HG02973 (cell line): ENCODE results near the gene EBF3.

ENCODE experiments used
- ATAC-seq: cut with Tn5 transposase; IDR thresholded peaks from one replicate; pipeline ENCODE4 v1.9.1; 2021; ENCODE audit warnings: moderate library complexity; ENCODE audit not compliant: unreplicated experiment

EBF3 gene

DNA sequence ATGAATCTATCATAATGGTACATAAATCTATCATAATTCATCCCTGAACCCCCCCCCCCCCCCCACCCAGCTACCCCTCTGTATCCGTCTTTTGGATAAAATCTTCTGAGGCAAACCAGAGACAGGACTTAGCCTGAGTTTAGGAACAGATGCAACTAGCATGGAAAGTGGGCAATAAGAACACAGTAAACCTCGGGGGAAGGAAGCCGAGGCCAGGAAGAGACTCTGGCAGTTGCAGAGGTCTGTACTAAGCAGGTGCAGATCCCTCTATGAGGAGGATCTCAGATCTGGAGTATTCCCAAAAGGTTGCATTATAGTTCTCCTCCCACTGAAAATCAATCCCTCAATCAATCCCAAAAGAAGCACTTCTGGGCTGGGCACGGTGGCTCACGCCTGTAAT, 87.2 kb downstream of the EBF3 start:
- ATAC-seq, result no peak

GRCh38 chr10:129875993-129876726, 87.9 kb downstream of the EBF3 start:
- no peak for ATAC-seq

GRCh38 chr10:129873351-129873750, 90.7 kb downstream of the EBF3 start:
- ATAC-seq, result no peak

- ATAC-seq, result no peak
These were observed 92.1 kb downstream of the EBF3 start for GRCh38 chr10:129871966-129872365.

DNA sequence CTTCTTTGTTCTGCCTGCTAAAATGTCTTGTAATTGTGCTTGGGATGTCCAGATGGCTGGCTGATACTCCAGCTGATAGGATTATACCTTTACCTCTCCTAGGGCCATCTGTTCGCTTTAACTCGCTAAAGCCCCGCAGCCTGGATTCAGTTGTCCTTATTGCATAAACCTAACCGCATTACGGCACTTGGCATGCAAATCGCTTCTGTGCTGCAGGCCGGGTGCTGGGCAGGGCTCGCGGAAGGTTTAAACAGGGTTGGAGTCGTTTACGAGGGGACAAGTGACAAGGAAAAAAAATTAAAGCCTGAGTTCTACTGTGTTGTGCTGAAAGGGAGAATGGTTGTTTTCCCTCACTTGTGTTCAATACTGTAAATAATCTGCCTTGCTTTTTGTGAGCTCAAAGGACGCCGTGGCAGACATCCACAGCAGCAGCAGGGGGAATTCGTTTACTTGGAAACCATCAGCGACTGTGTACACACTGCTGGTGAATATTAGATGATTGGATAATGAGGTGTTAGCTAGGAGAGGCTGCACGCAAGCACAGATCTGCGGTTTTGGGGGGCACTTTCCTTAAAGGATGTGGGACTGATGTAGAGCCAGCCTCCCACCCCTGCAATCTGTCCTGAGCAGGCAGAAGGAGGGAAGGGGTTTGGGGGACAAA, 93.0 kb downstream of the EBF3 start:
- no peak for ATAC-seq

- ATAC-seq, result no peak
These were observed 93.7 kb downstream of the EBF3 start for GRCh38 chr10:129870474-129870757.

DNA sequence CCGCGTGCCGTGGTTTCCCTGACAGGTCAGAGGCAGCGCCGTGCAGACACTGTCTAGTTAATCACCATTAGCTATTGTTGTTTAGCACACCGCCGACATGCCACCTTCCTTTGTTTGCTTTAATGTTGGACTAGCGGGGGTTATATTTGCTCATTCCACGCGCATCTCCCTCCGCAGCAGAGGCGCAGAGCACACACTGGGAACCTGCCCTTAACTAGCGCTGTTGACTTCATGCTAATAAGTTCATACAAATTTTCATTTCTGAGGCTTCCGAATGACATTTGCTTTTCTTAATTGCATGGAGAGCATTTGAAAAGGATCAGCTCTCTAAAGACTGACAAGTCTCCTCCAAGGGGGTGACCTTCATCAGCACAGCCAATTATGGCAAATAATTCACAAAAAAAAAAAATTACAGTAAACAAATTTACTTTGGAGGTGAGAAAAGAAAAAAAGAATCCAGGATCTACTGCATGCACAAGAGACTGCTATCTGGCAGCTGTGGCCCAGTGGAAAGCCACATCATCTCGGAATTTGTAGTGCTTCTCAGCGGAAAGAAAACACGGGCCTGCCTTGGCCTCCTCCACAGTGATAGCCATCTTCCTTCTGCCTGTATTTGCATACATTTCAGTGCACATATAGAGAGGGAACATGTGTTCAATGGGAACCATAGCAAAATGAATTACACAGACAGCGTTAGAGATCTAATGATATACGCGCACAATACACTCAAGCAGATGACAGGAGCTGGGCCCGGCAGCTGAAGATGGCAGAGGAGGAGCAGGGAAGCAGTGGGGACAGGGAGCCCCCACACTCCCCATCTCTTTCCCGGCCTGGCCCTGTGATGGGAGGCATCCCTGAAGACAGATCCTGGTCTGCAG, 94.2 kb downstream of the EBF3 start:
- ATAC-seq, result no peak

DNA sequence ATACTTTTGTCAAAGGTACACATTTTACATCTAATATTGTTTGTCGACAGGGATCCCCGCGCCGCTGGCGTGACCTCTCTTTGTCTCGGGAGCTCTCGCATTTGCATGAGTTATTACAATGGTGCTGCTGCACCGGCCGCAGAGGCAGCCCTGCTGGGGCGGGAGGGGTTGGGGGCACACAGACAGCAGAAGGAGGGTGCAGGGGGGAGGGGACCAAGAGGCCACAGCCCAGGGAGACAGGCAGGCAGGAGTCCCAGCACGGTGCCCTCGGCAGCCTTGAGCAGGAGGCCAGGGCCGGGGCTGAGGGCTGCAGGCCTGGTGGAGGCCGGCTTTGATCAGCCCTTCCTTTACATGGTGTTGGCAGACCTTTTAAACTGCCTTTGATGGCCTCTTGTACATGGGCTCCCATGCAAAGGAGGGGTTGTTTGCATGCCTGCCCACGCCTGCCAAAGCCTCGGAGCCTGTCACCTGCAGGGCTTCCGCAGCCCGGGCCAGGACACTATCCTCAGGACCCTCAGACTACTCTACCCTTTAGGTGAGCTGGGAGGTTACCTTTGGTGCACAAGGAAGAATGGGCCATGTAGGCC, 95.5 kb downstream of the EBF3 start:
- ATAC-seq, result no peak

DNA sequence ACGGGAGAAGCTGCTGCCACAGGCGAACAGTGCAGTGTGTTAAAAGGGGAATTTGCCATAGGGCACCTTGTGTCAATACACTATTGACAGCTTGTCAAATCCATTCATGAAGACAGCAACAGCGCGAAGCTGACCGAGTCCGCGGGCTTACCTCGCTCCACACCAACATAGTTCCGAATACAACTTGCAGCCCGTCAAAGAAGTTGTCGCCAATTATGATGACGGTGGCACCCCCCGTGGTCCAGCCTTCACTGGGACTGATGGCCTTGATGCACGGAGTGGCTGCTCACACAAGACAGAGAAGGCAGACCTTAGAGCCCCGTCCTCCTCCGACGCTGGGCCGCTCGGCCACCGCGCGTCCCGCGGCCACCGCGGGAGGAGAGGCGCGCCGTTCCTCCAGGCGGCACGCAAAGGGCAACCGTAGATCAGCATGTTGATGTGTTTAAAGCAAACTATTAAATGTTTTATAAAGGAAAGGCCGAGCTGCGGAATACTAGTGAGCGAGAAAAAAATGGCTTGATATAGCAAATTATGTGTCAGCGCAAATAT, 96.4 kb downstream of the EBF3 start:
- no peak for ATAC-seq

DNA sequence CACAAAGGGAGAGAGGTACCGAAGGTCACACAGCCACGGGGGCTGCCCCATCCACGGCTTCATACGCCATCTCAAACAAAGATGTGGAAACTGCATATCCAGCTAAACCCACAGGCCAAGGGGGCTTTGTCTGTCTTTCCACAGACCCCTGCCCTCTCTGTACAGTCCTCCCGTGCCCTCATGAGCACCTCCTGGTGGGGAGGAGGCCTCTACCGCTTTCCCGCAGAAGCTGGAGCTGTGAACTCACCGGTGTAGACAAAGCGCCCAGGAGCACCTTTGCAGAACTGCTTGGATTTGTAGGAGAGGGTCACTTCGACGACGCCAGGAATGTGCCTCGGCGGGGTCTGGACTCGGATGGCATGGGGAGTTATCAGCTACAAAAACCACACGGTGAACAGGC, 97.2 kb downstream of the EBF3 start:
- ATAC-seq, result no peak

DNA sequence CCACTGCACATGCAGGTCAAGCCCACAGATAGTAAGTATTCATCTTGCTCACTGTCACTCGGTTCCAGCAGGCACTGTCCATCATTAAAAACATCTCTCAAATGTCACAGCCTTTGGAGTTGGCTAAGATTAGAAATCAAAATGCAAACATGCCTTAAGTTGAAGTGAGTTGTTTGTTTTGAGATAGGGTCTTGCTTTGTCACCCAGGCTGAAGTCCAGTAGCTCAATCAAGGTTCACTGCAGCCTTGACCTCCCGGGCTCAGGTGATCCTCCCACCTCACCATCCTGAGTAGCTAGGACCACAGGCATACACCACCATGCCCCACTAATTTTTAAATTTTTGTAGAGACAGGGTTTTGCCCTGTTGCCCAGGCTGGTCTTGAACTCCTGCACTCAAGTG, 98.1 kb downstream of the EBF3 start:
- ATAC-seq, result no peak

GRCh38 chr10:129865413-129865812, 98.7 kb downstream of the EBF3 start:
- no peak for ATAC-seq

DNA sequence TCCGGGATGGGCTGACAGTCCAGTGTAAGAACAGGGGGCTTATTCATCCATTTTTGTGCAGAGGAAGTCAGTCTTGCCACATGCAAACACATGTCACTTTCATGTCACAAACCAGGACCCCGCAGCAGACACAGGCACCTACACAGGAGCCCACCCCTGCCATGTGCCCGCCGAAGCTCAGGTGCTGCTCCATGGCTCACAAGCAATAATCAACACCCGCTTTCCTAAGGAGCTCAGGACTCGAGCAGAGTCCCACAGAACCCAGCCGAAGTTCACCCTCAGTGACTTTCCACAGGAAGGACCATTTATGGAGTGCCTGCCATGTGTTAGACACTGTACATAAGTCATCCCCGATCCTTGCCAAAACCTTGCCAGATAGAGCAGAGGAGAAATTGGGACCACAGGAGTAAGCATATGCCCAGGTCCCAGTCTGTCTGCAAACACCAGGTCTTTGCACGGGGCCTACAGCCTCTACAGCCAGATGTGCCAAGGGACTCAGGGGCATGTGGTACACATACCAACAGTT, 99.4 kb downstream of the EBF3 start:
- no peak for ATAC-seq

GRCh38 chr10:129864082-129864481, 100.0 kb downstream of the EBF3 start:
- no peak for ATAC-seq

DNA sequence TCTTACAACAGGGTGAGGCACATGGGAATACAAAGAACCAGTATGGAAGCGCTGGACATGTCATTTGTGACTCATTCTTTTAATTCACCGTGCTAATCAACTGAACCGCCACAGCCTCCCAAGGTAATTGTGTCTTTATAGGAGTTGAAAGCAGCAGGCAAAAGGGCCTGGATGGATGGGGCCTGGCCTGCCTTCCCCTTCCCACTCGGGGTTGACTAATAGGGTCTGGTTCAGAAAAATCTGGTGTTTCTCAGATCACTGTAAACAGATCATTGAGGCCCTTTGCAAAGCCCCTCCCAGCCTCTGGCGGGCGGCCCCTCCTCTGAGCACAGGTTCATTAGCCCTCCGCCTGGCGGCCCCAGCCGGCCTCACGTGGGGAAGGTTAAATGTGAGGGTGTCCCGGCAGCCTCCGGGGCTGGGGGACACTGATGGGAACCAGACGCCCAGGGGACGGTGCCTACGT, 100.8 kb downstream of the EBF3 start:
- no peak for ATAC-seq

DNA sequence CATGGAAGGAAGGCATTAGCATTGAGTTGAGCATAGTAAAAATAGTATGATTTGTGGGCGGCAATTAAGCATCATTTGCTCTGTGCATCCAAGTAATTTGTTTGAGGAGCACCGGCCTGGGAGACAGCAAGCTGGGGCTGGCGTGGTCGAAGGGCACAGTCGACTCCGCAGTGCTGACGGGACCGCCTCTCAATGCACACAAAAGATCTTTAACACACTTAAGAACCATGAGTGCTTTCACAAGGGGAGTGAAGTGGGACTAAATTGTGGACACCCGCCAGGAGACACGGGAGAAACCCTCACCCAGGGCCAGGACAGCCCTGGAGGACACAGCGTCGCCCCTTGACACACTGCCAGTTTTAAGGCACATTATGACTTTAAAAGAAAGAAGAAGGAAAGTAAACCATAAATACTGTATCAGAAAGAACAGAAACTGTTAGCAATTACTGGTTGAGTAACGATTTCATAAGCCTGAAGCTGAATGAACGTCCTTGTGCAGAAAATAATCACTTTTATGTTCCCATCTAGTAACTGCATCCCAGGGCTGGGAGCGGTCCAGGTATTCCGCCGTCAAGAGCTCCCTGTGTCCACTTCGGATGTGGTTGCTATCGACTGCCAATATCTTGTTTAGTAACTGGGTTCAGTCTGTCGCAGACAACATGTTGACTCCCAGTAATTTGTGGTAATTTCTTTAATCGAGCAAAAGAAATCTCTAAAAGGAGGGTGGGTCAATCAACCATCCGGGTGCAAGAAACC, 102.1 kb downstream of the EBF3 start:
- no peak for ATAC-seq

- ATAC-seq, result no peak
These were observed 103.7 kb downstream of the EBF3 start for GRCh38 chr10:129860396-129860795.

GRCh38 chr10:129859536-129859935, 104.5 kb downstream of the EBF3 start:
- no peak for ATAC-seq

GRCh38 chr10:129857242-129857960, 106.7 kb downstream of the EBF3 start:
- no peak for ATAC-seq
